ENCODE measurements around the gene CCDC187.

DNA sequence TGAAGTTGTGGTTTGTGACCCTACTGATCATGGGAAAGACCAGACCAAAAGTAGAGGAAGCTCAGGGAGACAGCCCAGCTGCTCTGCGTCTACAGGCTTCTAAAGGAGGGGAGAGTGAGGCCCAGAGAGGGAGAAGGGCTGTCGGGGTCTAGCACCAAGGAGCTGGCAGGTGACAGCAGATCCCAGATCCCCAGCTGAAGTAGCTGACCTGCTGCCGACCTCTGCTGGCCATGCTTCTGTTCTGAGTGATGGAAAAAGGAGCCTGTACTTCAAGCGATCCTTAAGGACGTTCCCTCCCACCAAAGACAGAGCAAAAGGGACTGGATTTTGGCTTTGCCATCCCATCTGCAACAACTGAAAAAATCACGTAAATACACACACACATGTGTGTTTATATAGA is 35.6 kb downstream of the CCDC187 start:
- no peak for TF ChIP-seq SIX5 (IDR thresholded peaks at IDR 0.05; ENCODE audit: low read depth, low read length)
- TF ChIP-seq YY1 (IDR thresholded peaks at IDR 0.05; ENCODE audit: low read depth, low read length) = no peak
- no peak for TF ChIP-seq GABPA (IDR thresholded peaks at IDR 0.05; ENCODE audit: borderline replicate concordance, insufficient read depth, low read length)
- no peak for TF ChIP-seq SP4 (IDR thresholded peaks at IDR 0.05; ENCODE audit: low read length)
- no peak for TF ChIP-seq PHF8 (conservative IDR thresholded peaks at IDR 0.05; ENCODE audit: low read depth, low read length)
- TF ChIP-seq POLR2A (IDR thresholded peaks at IDR 0.05; ENCODE audit: control extremely low read depth in 1 of 2, low read depth in 2 of 2, low read length in 2 of 2) = no peak
